Left ventricle myocardium superior (tissue), 1 donor: Measurements from ENCODE around the gene VRK3. TPM values are rescaled to one million over a fixed set of nuclear protein-coding genes. Genes with fewer than 3 reads are reported as not detected.
"Not testable (repeated sequence)": the region's sequence is repeated elsewhere in the genome, so short reads cannot be mapped to it uniquely, and the experiment has no call there.

Experiments
- ATAC-seq: fragments of 200-7000 bp; cut with Tn5 transposase; one replicate; pipeline ENCODE4 v1.9.1; 2020; ENCODE audit warnings: mild to moderate bottlenecking, moderate library complexity
- DNase-seq: peaks from one replicate; pipeline ENCODE4 v3.0.0-alpha.2; 2020
- intact Hi-C: fragments of 100-400 bp; cut with micrococcal nuclease; formaldehyde crosslinking; loops from one replicate; pipeline ENCODE4 v1.11.0; 2022
- total RNA-seq: library from RNA; stranded (reverse); fragmentation: NEBNext Ultra II Directional; extraction: Animal tissue kit (Norgen Biotek cat#: 25700); gene quantifications from one replicate; pipeline ENCODE4 v1.2.1, GENCODE V29; 2021
- donor health status: DM: no; HTN: yes; CAD: no; lungs with severe emphysema.

VRK3 gene
- total RNA-seq, 1 donor from 2014 or later, result 22.8 TPM

DNA sequence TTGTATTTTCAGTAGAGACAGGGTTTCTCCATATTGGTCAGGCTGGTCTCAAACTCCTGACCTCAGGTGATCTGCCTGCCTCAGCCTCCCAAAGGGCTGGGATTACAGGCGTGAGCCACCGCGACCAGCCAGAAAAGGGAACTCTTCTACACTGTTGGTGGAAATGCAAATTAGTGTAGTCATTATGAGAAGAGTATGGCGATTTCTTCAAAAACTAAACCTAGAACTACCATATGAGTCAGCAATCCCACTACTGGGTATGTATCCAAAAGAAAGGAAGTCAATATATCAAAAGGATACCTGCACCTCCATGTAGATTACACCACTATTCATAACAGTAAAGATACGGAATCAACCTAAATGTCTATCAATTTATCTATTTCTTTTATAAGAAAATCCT, 80.6 kb downstream of the VRK3 start:
- intact Hi-C loops, DNase-seq, ATAC-seq: not testable (repeated sequence)

DNA sequence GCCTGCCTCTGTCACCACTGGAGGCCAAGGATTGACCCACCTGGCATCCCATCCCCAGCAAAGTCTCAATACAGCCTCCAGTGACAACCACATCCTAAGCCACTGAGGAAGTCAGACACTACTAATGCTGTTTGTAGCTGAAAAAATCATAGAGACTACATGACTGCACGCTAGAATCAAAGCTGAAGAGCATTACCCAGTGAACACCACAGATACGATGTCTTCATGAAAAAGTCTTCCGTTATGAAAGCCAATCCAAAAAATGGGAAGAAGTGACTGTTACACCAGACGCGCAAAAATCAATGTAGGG, 84.7 kb downstream of the VRK3 start:
- ATAC-seq (no peak), DNase-seq (no peak)
- intact Hi-C loops, result no loop called here

DNA sequence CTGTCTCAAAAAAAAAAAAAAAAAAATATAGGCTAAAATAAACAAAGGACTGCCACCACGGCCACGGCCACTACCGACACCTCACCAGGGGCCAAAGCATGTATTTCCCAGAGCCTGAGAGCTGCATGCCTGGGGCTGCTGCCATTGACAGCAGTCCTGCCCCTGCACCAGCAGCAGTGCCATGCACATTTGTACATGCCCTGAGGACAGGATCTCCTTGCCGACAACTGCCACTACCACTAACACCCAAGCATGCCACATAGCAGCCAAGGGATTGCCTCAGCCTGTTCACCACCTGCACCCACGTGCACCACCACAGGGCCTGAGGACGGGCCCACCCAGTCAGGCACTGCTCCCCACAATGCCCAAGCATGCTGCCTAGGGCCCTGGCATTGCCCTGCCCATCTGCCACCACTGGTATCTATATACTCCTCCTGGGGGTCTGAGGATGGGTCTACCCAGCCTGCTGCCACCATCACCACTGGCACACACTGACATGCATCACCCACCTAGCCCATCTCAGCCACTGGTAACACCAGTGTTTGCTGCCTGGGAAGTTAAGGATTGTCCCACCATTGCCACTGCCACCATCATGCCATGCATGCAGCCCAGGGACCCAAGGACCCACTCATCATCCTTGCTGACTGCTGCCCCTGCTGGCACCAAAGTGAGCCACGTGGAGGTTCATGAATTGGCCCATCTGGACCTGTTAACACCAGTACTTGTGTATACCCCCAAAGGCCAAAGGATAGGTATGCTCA, 85.3 kb downstream of the VRK3 start:
- intact Hi-C loops, result loop anchor here (10.0 kb wide), 1 partner anchor 45 kb away; no protein-coding TSS in a partner anchor
- no peak for DNase-seq
- ATAC-seq, result no peak

GRCh38 chr19:49938662-49939061, 86.5 kb downstream of the VRK3 start:
- intact Hi-C loops, result loop anchor here (10.0 kb wide), 1 partner anchor 46 kb away; no protein-coding TSS in a partner anchor
- no peak for DNase-seq
- no peak for ATAC-seq

- DNase-seq (peak; percentile 85), ATAC-seq (peak; percentile 90)
- intact Hi-C loops, result loop anchor here (10.0 kb wide), 1 partner anchor 47 kb away; no protein-coding TSS in a partner anchor
Observed at GRCh38 chr19:49937750-49938381, 87.3 kb downstream of the VRK3 start.

- no peak for DNase-seq
- intact Hi-C loops, result loop anchor here (10.0 kb wide), 1 partner anchor 48 kb away; no protein-coding TSS in a partner anchor
- ATAC-seq, result no peak
Observed at GRCh38 chr19:49936549-49936948, 88.6 kb downstream of the VRK3 start.

DNA sequence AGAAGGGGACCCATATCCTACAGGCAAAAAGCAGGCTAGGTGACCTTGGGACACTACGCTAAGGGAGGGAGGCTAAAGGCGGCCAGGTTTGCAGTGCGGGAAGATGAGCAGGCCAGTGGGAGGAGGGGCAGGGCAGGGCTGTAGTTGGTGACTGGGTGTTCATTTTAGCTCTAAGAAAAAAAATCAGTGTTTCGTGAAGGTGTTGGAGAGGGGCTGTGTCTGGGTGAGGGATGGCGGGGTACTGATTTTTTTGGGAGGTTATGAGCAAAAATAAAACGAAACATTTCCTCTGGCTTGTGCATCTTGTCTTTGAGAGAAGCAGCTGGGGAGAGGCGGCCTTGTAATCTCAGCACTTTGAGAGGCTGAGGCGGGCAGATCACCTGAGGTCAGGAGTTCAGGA, 91.5 kb downstream of the VRK3 start:
- DNase-seq (no peak), ATAC-seq (no peak)
- intact Hi-C loops, result loop anchor here (10.0 kb wide), 1 partner anchor 51 kb away; no protein-coding TSS in a partner anchor

DNA sequence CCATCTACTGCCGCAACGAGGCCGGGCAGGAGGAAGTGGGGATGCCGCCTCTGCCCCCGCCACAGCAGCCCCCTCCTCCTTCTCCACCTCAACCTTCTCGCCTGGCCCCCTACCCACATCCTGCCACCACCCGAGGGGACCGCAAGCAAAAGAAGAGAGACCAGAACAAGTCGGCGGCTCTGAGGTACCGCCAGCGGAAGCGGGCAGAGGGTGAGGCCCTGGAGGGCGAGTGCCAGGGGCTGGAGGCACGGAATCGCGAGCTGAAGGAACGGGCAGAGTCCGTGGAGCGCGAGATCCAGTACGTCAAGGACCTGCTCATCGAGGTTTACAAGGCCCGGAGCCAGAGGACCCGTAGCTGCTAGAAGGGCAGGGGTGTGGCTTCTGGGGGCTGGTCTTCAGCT, 92.4 kb downstream of the VRK3 start:
- DNase-seq (no peak), ATAC-seq (no peak)
- intact Hi-C loops, result loop anchor here (10.0 kb wide), 1 partner anchor 52 kb away; no protein-coding TSS in a partner anchor

DNA sequence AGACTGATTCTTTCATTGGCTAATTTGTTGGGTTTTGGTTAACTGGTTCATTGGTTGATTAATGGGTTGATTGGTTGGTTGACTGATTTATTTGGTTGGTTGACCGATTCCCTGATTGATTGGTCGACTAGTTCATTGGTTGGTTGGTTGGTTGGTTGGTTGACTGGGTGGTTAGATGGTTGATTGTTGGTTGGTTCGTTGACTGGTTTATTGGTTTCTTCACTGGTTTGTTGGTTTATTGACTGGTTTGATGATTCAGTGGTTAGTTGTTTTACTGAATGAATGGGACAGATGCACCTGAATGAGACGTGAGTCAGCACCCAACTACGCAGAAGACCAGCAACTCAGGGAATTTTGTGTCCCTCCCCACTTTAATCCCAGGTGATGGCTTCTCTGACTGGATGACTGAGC, 93.1 kb downstream of the VRK3 start:
- intact Hi-C loops, result loop anchor here (10.0 kb wide), 1 partner anchor 53 kb away; no protein-coding TSS in a partner anchor
- ATAC-seq (no peak), DNase-seq (no peak)

DNA sequence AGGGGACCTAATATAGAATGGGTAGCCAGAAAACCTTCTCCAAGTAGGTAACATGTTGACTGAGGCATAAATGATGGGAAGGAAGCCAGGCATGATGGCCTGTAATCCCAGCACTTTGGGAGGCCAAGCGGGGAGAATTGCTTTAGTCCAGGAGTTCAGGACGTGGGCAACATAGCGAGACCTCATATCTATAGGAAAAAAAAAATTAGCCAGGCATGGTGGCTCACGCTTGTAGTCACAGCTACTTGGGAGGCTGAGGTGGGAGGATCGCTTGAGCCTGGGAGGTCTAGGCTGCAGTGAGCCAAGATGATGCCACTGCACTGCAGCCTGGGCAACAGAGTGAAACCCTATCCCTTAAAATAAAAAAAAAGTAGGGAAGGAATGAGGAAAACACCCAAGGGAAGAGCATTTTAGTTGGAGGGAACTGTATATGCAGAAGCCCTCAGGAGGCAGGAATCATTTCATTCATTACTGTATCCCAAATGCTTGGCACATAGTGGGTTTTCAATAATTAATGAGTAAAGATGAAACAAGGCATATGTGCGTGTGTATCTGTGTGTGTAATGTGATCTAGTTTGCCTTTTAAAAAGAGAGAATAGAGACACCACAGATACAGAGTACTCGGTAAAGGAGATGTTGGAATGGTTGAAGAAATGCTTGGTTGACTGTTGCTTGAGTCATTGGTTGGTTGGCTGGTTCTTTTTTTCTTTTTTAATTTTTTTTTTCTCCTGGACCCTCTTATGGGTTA, 93.7 kb downstream of the VRK3 start:
- intact Hi-C loops, result loop anchor here (10.0 kb wide), 1 partner anchor 53 kb away; no protein-coding TSS in a partner anchor
- ATAC-seq (no peak), DNase-seq (no peak)

- no peak for ATAC-seq
- peak; percentile 47 for DNase-seq
- intact Hi-C loops, result loop anchor here (10.0 kb wide), 1 partner anchor 54 kb away; no protein-coding TSS in a partner anchor
Observed at GRCh38 chr19:49930483-49931011, 94.6 kb downstream of the VRK3 start.

GRCh38 chr19:49929611-49930482, 95.3 kb downstream of the VRK3 start:
- ATAC-seq, result peak; percentile 92
- intact Hi-C loops, result loop anchor here (10.0 kb wide), 1 partner anchor 55 kb away; no protein-coding TSS in a partner anchor
- peak; percentile 93 for DNase-seq

GRCh38 chr19:49929121-49929610, 96.0 kb downstream of the VRK3 start, which contains the start of the genes ATF5 and NUP62:
Gene ATF5, plus strand, starts transcription at chr19:49929205. Its CDS starts 1,646 bp downstream, at chr19:49930851.
Gene NUP62, minus strand, starts transcription at chr19:49929504. Its CDS starts 19,697 bp downstream, at chr19:49909807.
- ATAC-seq (peak; percentile 81), DNase-seq (peak; percentile 95)
- intact Hi-C loops, result no loop called here

DNA sequence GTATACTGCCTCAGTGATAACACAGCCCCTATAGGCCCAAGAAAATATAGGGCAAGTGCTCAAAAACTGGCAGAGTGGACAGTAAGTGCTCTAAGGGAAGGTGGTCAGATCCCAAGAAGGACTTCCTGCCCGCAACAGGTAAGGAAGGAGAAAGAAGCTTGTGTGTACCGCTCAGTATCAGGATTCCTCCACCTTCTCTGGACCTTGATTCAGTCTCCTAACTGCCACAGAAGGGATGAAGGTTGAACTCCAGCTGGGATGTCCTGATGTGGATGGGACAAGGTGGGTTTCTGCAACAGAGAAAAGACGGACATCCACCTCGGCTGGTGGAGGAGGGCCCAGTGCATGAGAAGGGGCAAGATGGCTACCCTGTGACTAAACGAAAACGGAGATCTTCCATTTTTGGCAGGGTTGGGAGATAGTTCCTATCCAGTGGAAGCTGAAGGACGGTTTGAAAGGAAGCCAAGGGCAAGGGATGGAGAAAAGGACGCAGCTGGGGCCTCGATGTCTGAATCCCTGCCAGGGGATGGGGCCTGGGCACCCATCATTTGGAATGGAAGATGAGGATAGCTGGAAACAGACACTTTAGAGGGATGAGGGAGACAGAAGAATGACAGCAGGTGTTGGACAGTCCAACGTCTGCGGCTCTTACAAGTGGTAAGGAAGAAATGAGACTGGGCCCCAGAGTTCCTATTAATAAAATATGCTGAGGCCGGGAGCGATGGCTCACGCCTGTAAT, 97.5 kb downstream of the VRK3 start:
- DNase-seq, result no peak
- ATAC-seq, result no peak
- intact Hi-C loops, result no loop called here

DNA sequence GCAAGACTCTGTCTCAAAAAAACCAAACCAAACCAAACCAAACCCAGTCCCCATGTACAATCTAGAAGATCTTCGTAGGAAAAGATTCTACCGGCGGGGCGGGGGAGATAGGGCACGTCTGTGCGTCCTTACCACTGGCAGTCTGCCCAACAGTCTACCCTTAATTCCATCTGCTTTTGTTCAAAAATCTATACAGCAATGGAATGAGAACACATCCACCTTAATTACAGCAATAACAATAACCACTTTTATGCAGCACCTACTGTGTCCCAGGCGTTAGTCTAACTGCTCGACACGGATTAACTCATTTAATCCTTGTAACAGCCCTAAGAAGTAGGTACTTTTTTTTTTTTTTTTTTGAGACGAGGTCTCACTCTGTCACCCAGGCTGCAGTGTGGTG, 98.7 kb downstream of the VRK3 start:
- DNase-seq, result no peak
- no peak for ATAC-seq
- intact Hi-C loops, result no loop called here
